Neural cell (in vitro differentiated cells): ENCODE data around the gene HOXD8. TPM values are rescaled to one million over a fixed set of nuclear protein-coding genes. Genes with fewer than 3 reads are reported as not detected.

Source experiments
- H2AFZ ChIP-seq: fragments of 200-600, 300-800 bp; sonication (generic), shearing (Covaris generic); 2 replicates; pipeline ENCODE4 v1.6.0; 2014; ENCODE audit warnings: low read depth, mild to moderate bottlenecking, antibody characterized with exemption, low read length, moderate library complexity
- H3F3A ChIP-seq: fragments of 200-600 bp; shearing (Covaris generic); 2 replicates; pipeline ENCODE4 v1.6.1; 2016; ENCODE audit warnings: mild to moderate bottlenecking, moderate library complexity, mixed read lengths, antibody characterized with exemption, low read length; ENCODE audit not compliant: insufficient read depth, poor library complexity, severe bottlenecking
- H3K27ac ChIP-seq: fragments of 200-600, 300-800 bp; sonication (generic), shearing (Covaris generic); 2 replicates; pipeline ENCODE4 v1.5.1; 2014; ENCODE audit warnings: mild to moderate bottlenecking, low read length, moderate library complexity
- H3K27me3 ChIP-seq: fragments of 300-800, 200-600 bp; sonication (generic), shearing (Covaris generic); 2 replicates; pipeline ENCODE4 v1.6.0; 2014; ENCODE audit warnings: mild to moderate bottlenecking, low read depth, low read length, moderate library complexity; ENCODE audit not compliant: insufficient read depth
- H3K36me3 ChIP-seq: fragments of 300-800, 200-600 bp; sonication (generic), shearing (Covaris generic); 2 replicates; pipeline ENCODE4 v1.5.1; 2014; ENCODE audit warnings: mild to moderate bottlenecking, antibody characterized with exemption, low read length, moderate library complexity; ENCODE audit not compliant: insufficient read depth
- H3K4me2 ChIP-seq: fragments of 300-800, 200-600 bp; sonication (generic), shearing (Covaris generic); 2 replicates; pipeline ENCODE4 v1.6.0; 2014; ENCODE audit warnings: mild to moderate bottlenecking, low read length
- H3K4me3 ChIP-seq: fragments of 300-800, 200-600 bp; sonication (generic), shearing (Covaris generic); 2 replicates; pipeline ENCODE4 v1.5.1; 2014; ENCODE audit warnings: mild to moderate bottlenecking, low read length, moderate library complexity
- H3K79me2 ChIP-seq: fragments of 200-600 bp; shearing (Covaris generic); replicated peaks from 2 replicates; pipeline ENCODE4 v1.6.0; 2014; ENCODE audit warnings: mild to moderate bottlenecking, low read length, moderate library complexity; ENCODE audit not compliant: insufficient read depth
- H3K9ac ChIP-seq: fragments of 300-800, 200-600 bp; sonication (generic), shearing (Covaris generic); 2 replicates; pipeline ENCODE4 v1.6.1; 2016; ENCODE audit warnings: mild to moderate bottlenecking, low read length, mixed read lengths
- H3K9me2 ChIP-seq: fragments of 200-600 bp; shearing (Covaris generic); 2 replicates; pipeline ENCODE4 v1.6.1; 2016; ENCODE audit warnings: mild to moderate bottlenecking, low read length, mixed read lengths; ENCODE audit not compliant: insufficient read depth
- H3K9me3 ChIP-seq: fragments of 200-600, 300-800 bp; sonication (generic), shearing (Covaris generic); 2 replicates; pipeline ENCODE4 v1.6.1; 2016; ENCODE audit warnings: mild to moderate bottlenecking, mixed run types, low read length, moderate library complexity, mixed read lengths
- H4K20me1 ChIP-seq: fragments of 200-600 bp; shearing (Covaris generic); 2 replicates; pipeline ENCODE4 v1.6.1; 2016; ENCODE audit warnings: mild to moderate bottlenecking, mixed run types; ENCODE audit not compliant: insufficient read depth
- CTCF ChIP-seq: fragments of 450-650 bp; IDR thresholded peaks from 2 replicates; pipeline ENCODE4 v1.5.1; 2014; ENCODE audit warnings: antibody characterized with exemption, mild to moderate bottlenecking, moderate library complexity; ENCODE audit not compliant: poor library complexity, severe bottlenecking
- EP300 ChIP-seq: fragments of 450-650 bp; conservative IDR thresholded peaks from 2 replicates; pipeline ENCODE4 v1.6.1; 2014; ENCODE audit warnings: antibody characterized with exemption, mild to moderate bottlenecking, moderate library complexity; ENCODE audit not compliant: poor library complexity, severe bottlenecking
- EZH2 ChIP-seq: fragments of 200-600, 300-800 bp; shearing (Covaris generic), sonication (generic); IDR thresholded peaks from 2 replicates; pipeline ENCODE4 v1.6.1; 2014; ENCODE audit warnings: antibody characterized with exemption, low read length, borderline replicate concordance, mild to moderate bottlenecking; ENCODE audit not compliant: insufficient read depth, poor library complexity, severe bottlenecking
- MXI1 ChIP-seq: fragments of 450-650 bp; conservative IDR thresholded peaks from 2 replicates; pipeline ENCODE4 v1.6.1; 2014; ENCODE audit warnings: antibody characterized with exemption, mild to moderate bottlenecking; ENCODE audit not compliant: poor library complexity, severe bottlenecking
- POLR2AphosphoS5 ChIP-seq: IDR thresholded peaks from 2 replicates; pipeline ENCODE4 v1.6.1; 2012
- RAD21 ChIP-seq: fragments of 450-650 bp; conservative IDR thresholded peaks from 2 replicates; pipeline ENCODE4 v1.6.1; 2014; ENCODE audit warnings: antibody characterized with exemption, mild to moderate bottlenecking, moderate library complexity
- REST ChIP-seq: IDR thresholded peaks from 2 replicates; pipeline ENCODE4 v1.6.1; 2012; ENCODE audit warnings: borderline replicate concordance
- SMC3 ChIP-seq: fragments of 450-650 bp; conservative IDR thresholded peaks from 2 replicates; pipeline ENCODE4 v1.6.1; 2014; ENCODE audit warnings: antibody characterized with exemption, mild to moderate bottlenecking, moderate library complexity; ENCODE audit not compliant: poor library complexity
- TAF1 ChIP-seq: IDR thresholded peaks from 2 replicates; pipeline ENCODE4 v1.6.1; 2012; ENCODE audit warnings: low read depth
- polyA plus RNA-seq: library from polyadenylated mRNA; depleted of rRNA; stranded (reverse); fragments of >200 nt; gene quantifications from 2 replicates; pipeline ENCODE4 v1.2.3, GENCODE V29; 2014

The HOXD8 gene
- polyA plus RNA-seq, 1 donor from 2014 or later = not detected

- Histone ChIP-seq H3K79me2 (no peaks in the 10 kb centered on the region), H4K20me1 (no peaks in the 10 kb centered on the region), H3K9ac (no peak overlapping the region), H3K9me2 (no peaks in the 10 kb centered on the region), H3K4me3 (no peak overlapping the region), H2AFZ (no peak overlapping the region), H3K4me2 (no peak overlapping the region), H3K9me3 (peaks cover 4% of the 10 kb centered on the region), H3K27me3 (peaks cover 100% of the 10 kb centered on the region), H3K36me3 (no peaks in the 10 kb centered on the region), H3F3A (no peaks in the 10 kb centered on the region), H3K27ac (no peak overlapping the region)
- TF ChIP-seq EP300 = no peak
- no peak for TF ChIP-seq MXI1
- no peak for TF ChIP-seq CTCF
- no peak for TF ChIP-seq RAD21
- no peak for TF ChIP-seq POLR2AphosphoS5
- no peak for TF ChIP-seq TAF1
- TF ChIP-seq SMC3 = no peak
- no peak for TF ChIP-seq EZH2
- TF ChIP-seq REST = no peak
These were observed 9.6 kb downstream of the HOXD8 start for GRCh38 chr2:176138923-176139660.

- Histone ChIP-seq H3K79me2 (no peaks in the 10 kb centered on the region), H3K4me3 (peak overlapping the region; percentile 61), H4K20me1 (no peaks in the 10 kb centered on the region), H3K27ac (no peak overlapping the region), H3K9ac (no peak overlapping the region), H3K36me3 (no peaks in the 10 kb centered on the region), H3F3A (no peaks in the 10 kb centered on the region), H2AFZ (no peak overlapping the region), H3K9me2 (no peaks in the 10 kb centered on the region), H3K27me3 (peaks cover 99% of the 10 kb centered on the region), H3K9me3 (peaks cover 4% of the 10 kb centered on the region), H3K4me2 (no peak overlapping the region)
- no peak for TF ChIP-seq MXI1
- TF ChIP-seq RAD21 = no peak
- no peak for TF ChIP-seq TAF1
- no peak for TF ChIP-seq POLR2AphosphoS5
- no peak for TF ChIP-seq REST
- no peak for TF ChIP-seq EZH2
- no peak for TF ChIP-seq EP300
- TF ChIP-seq SMC3 = no peak
- TF ChIP-seq CTCF = no peak
These were observed 10.4 kb downstream of the HOXD8 start for GRCh38 chr2:176139661-176140512.
